Smooth muscle cell (in vitro differentiated cells): Measurements from ENCODE around the gene COLEC11. TPM values are rescaled to one million over a fixed set of nuclear protein-coding genes. Genes with fewer than 3 reads are reported as not detected.
A peak's percentile ranks its signal among the peaks of the same experiment; 100 is the strongest.
"Not testable (repeated sequence)": the region's sequence is repeated elsewhere in the genome, so short reads cannot be mapped to it uniquely, and the experiment has no call there.

ENCODE experiments used
- DNase-seq: peaks from one replicate; lab custom pipeline; 2025; ENCODE audit not compliant: unreplicated experiment; lab: John Stamatoyannopoulos, UW
- H2AFZ ChIP-seq: fragments of 200-600 bp; sonication (generic); 2 replicates; pipeline ENCODE4 v1.6.0; 2016; ENCODE audit warnings: antibody characterized with exemption, low read depth, mild to moderate bottlenecking
- H3F3A ChIP-seq: fragments of 200-600 bp; sonication (generic); 2 replicates; pipeline ENCODE4 v1.6.0; 2017; ENCODE audit warnings: antibody characterized with exemption, low read depth
- H3K27ac ChIP-seq: fragments of 200-600 bp; sonication (generic); 2 replicates; pipeline ENCODE4 v1.5.1; 2016; ENCODE audit warnings: low read depth, mild to moderate bottlenecking
- H3K27me3 ChIP-seq: fragments of 200-600 bp; sonication (generic); 2 replicates; pipeline ENCODE4 v1.6.1; 2016; ENCODE audit warnings: low read depth, mild to moderate bottlenecking
- H3K36me3 ChIP-seq: fragments of 200-600 bp; sonication (generic); 2 replicates; pipeline ENCODE4 v1.5.1; 2016; ENCODE audit warnings: low read depth
- H3K4me1 ChIP-seq: fragments of 200-600 bp; sonication (generic); 2 replicates; pipeline ENCODE4 v1.5.1; 2016; ENCODE audit warnings: low read depth
- H3K4me2 ChIP-seq: fragments of 200-600 bp; sonication (generic); 2 replicates; pipeline ENCODE4 v1.6.0; 2016; ENCODE audit warnings: mild to moderate bottlenecking
- H3K4me3 ChIP-seq: fragments of 200-600 bp; sonication (generic); 2 replicates; pipeline ENCODE4 v1.5.1; 2016; ENCODE audit warnings: mild to moderate bottlenecking
- H3K79me2 ChIP-seq: fragments of 200-600 bp; sonication (generic); 2 replicates; pipeline ENCODE4 v1.6.0; 2016; ENCODE audit warnings: low read depth, mild to moderate bottlenecking
- H3K9ac ChIP-seq: fragments of 200-600 bp; sonication (generic); 2 replicates; pipeline ENCODE4 v1.6.0; 2016; ENCODE audit warnings: low read depth
- H3K9me3 ChIP-seq: fragments of 200-600 bp; sonication (generic); replicated peaks from 2 replicates; pipeline ENCODE4 v1.5.1; 2016; ENCODE audit warnings: low read depth
- H4K20me1 ChIP-seq: fragments of 200-600 bp; sonication (generic); 2 replicates; pipeline ENCODE4 v1.6.0; 2016; ENCODE audit warnings: low read depth
- WGBS: methylation state at CpG from one replicate; pipeline ENCODE4 v1.1.7; 2016; ENCODE audit warnings: low lambda C conversion rate; 5-methylcytosine and 5-hydroxymethylcytosine counted together
- polyA plus RNA-seq: library from polyadenylated mRNA; unstranded; fragments of >200 nt; fragmentation: Nextera tagmentation; extraction: Ambion mirVana; gene quantifications from 2 replicates; pipeline ENCODE4 v1.2.1, GENCODE V29; 2016
- total RNA-seq: library from RNA; depleted of rRNA; stranded (reverse); fragments of >200 nt; gene quantifications from 2 replicates; pipeline ENCODE4 v1.2.3, GENCODE V29; 2014
- TF ChIP-seq, protein P1 (sequence below): fragments of 200-600 bp; sonication (generic); IDR thresholded peaks from 2 replicates; pipeline ENCODE4 v1.5.1; 2017; ENCODE audit warnings: borderline replicate concordance, mild to moderate bottlenecking, antibody characterized with exemption; ENCODE audit not compliant: insufficient read depth, poor library complexity, severe bottlenecking

The COLEC11 gene
- total and polyA plus RNA-seq, 2 experiments from 2014 or later, result 18.1 to 30.8 TPM

DNA sequence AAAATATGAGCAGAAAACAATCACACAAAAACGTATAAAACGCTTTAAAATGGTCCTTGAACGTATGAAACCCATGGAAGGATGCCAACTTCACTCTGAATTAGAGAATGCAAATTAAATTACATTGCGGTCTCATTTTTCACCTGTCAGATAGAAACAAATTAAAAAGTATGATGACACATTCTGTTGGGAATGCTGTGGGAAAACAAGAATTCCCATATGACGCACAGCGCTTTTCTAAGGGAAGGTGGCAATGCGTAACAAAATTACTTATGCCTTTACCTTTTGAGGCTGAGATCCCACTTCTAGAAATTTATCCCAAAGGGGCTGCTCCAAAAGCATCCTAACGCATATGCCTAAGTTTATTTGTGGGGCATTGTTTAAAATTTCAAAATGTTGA lies 23.6 kb upstream of the COLEC11 start:
- Histone ChIP-seq H3K79me2 (peaks cover 11% of the 10 kb centered on the region), H3K27ac (no peak overlapping the region), H2AFZ (no peak overlapping the region), H3K36me3 (no peaks in the 10 kb centered on the region), H3F3A (no peaks in the 10 kb centered on the region), H3K9ac (no peak overlapping the region), H3K4me2 (no peak overlapping the region), H3K9me3 (no peaks in the 10 kb centered on the region), H3K4me3 (no peak overlapping the region), H3K27me3 (no peaks in the 10 kb centered on the region), H3K4me1 (peaks cover 3% of the 10 kb centered on the region), H4K20me1 (peaks cover 9% of the 10 kb centered on the region)
- WGBS, result 88% methylated on average over 8 of the region's 8 CpGs
- no peak for DNase-seq
- TF ChIP-seq, protein P1, sequence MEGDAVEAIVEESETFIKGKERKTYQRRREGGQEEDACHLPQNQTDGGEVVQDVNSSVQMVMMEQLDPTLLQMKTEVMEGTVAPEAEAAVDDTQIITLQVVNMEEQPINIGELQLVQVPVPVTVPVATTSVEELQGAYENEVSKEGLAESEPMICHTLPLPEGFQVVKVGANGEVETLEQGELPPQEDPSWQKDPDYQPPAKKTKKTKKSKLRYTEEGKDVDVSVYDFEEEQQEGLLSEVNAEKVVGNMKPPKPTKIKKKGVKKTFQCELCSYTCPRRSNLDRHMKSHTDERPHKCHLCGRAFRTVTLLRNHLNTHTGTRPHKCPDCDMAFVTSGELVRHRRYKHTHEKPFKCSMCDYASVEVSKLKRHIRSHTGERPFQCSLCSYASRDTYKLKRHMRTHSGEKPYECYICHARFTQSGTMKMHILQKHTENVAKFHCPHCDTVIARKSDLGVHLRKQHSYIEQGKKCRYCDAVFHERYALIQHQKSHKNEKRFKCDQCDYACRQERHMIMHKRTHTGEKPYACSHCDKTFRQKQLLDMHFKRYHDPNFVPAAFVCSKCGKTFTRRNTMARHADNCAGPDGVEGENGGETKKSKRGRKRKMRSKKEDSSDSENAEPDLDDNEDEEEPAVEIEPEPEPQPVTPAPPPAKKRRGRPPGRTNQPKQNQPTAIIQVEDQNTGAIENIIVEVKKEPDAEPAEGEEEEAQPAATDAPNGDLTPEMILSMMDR, result no peak

DNA sequence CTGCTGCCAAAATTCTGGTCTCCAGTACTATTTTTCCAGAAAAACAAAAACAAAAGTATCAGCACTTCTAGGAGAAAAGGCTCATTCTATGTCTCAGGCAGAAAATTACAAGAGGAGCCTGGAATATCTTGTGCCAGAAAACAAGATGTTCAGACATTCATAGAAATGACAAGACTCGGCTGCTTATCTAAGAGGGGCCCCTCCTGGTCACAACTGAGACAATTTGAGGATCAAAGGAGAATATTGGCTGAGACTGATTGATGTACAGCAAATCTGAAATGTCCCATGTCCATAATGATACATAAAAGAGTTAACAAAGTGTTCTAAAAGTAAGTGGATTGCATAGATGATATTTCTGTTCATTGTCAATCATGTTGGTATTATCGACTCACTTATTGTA lies 22.3 kb upstream of the COLEC11 start:
- Histone ChIP-seq H4K20me1 (peaks cover 22% of the 10 kb centered on the region), H3K9ac (no peak overlapping the region), H3K36me3 (peaks cover 4% of the 10 kb centered on the region), H3K79me2 (peaks cover 24% of the 10 kb centered on the region), H3K9me3 (no peaks in the 10 kb centered on the region), H3K27ac (no peak overlapping the region), H3K4me1 (peaks cover 17% of the 10 kb centered on the region), H3F3A (peaks cover 6% of the 10 kb centered on the region), H2AFZ (no peak overlapping the region), H3K4me2 (no peak overlapping the region), H3K4me3 (no peak overlapping the region), H3K27me3 (no peaks in the 10 kb centered on the region)
- TF ChIP-seq, protein P1, result no peak
- DNase-seq, result no peak
- 89% methylated on average over 2 of the region's 2 CpGs for WGBS

DNA sequence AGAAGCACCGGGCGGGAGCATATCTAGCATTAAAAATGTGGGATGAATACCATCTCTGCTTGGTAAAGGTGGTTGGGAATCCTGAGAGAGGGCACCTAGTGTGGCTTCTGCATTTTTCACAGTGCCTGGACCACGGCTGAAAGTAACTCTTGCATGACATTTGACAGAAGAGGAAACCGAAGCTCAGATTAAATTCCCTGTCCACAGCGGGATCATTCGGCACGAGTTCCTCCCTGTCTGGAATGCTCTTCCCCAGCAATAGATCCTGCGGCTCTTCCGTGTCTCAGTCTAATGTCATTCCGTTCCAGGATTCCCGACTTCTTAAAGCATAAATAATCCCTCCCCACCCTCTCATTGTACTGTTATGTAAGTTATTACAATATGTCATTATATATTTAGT lies 20.8 kb upstream of the COLEC11 start:
- TF ChIP-seq, protein P1, result no peak
- Histone ChIP-seq H3K4me1 (peaks cover 28% of the 10 kb centered on the region), H3K27ac (no peak overlapping the region), H3K36me3 (peaks cover 6% of the 10 kb centered on the region), H3K4me3 (peak overlapping the region; percentile 93), H4K20me1 (peaks cover 38% of the 10 kb centered on the region), H2AFZ (no peak overlapping the region), H3K27me3 (no peaks in the 10 kb centered on the region), H3K9me3 (no peaks in the 10 kb centered on the region), H3K4me2 (peak overlapping the region; percentile 86), H3F3A (peaks cover 14% of the 10 kb centered on the region), H3K9ac (no peak overlapping the region), H3K79me2 (peaks cover 39% of the 10 kb centered on the region)
- no peak for DNase-seq
- WGBS, result 98% methylated on average over 11 of the region's 11 CpGs

DNA sequence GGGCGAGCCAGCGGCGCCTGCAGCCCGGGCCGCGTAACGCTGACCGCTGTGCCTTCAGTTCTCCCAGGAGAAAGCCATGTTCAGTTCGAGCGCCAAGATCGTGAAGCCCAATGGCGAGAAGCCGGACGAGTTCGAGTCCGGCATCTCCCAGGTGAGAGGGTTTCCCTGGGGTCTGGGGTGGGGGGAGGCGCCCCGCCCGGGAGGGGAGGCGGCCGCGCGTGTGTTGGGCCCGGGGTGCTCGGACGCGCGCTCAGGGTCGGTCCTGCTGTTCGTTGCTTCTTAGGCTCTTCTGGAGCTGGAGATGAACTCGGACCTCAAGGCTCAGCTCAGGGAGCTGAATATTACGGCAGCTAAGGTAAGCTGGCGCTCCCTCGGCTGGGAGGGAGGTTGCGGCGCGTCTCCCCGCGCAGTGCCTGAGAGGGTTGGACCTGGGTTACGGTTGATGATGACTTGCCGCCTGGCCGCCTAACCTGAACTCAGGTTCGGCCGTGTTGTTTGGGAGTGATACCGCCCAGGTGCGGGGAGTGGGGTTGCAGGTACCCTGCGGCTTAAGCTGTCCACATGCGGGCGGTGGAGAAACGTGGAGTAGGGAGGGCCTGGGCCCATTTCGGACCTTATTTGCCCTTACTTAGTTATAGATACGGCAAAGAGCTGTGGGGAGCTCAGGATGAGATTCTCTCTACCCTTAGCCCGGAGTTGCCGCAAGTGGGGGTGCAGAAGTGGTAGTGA lies 19.2 kb upstream of the COLEC11 start:
- TF ChIP-seq, protein P1, result no peak

DNA sequence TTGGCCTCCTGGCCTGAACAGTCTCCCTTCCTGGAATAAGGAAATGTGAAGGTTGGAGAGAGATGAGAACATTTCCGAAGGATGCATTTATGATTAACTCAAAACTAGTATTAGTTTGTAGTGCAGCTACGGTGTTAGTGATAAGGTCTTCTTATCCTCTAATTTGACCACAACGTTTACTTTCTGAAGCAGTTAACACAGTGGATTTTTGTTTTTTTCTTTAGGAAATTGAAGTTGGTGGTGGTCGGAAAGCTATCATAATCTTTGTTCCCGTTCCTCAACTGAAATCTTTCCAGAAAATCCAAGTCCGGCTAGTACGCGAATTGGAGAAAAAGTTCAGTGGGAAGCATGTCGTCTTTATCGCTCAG lies 18.7 kb upstream of the COLEC11 start:
- peaks cover 29% of the 10 kb centered on the region for H3F3A ChIP-seq
- not testable (repeated sequence) for DNase-seq, H3K27me3 ChIP-seq, H3K9me3 ChIP-seq, H2AFZ ChIP-seq
- H3K36me3 ChIP-seq, result peaks cover 18% of the 10 kb centered on the region
- peak overlapping the region; percentile 99 for H3K9ac ChIP-seq
- H3K79me2 ChIP-seq, result peaks cover 51% of the 10 kb centered on the region
- H3K4me2 ChIP-seq, result peak overlapping the region; percentile 100
- 65% methylated on average over 10 of the region's 10 CpGs for WGBS
- peak overlapping the region; percentile 93 for H3K4me3 ChIP-seq
- H3K27ac ChIP-seq, result peak overlapping the region; percentile 83
- H3K4me1 ChIP-seq, result peaks cover 28% of the 10 kb centered on the region
- H4K20me1 ChIP-seq, result peaks cover 59% of the 10 kb centered on the region

More for the DNA sequence above, 19.2 kb upstream of the COLEC11 start:
- H3K4me1 ChIP-seq, result peaks cover 28% of the 10 kb centered on the region
- peak overlapping the region; percentile 89 for H2AFZ ChIP-seq
- peak overlapping the region; percentile 93 for H3K4me3 ChIP-seq
- no peaks in the 10 kb centered on the region for H3K27me3 ChIP-seq
- no peaks in the 10 kb centered on the region for H3K9me3 ChIP-seq
- peak overlapping the region; percentile 83 for H3K27ac ChIP-seq
- WGBS, result 2% methylated on average over 48 of the region's 54 CpGs
- no peak for DNase-seq
- H3K36me3 ChIP-seq, result peaks cover 18% of the 10 kb centered on the region
- peaks cover 25% of the 10 kb centered on the region for H3F3A ChIP-seq
- peak overlapping the region; percentile 99 for H3K9ac ChIP-seq
- peaks cover 53% of the 10 kb centered on the region for H4K20me1 ChIP-seq
- H3K4me2 ChIP-seq, result peak overlapping the region; percentile 100
- H3K79me2 ChIP-seq, result peaks cover 51% of the 10 kb centered on the region
